OCI-LY7 (cell line): Measurements from ENCODE around the gene WDFY4.

Experiments used
- CTCF ChIP-seq: fragments of 200-600 bp; sonication (generic); conservative IDR thresholded peaks from 2 replicates; pipeline ENCODE4 v1.5.1; 2014; ENCODE audit warnings: mild to moderate bottlenecking, antibody characterized with exemption, low read length, moderate library complexity, mixed read lengths
- EZH2phosphoT487 ChIP-seq: fragments of 200-600 bp; sonication (generic); IDR thresholded peaks from 2 replicates; pipeline ENCODE4 v1.6.1; 2018; ENCODE audit warnings: low read depth, borderline replicate concordance, mild to moderate bottlenecking, mixed run types, antibody characterized with exemption, low read length, moderate library complexity, mixed read lengths

- TF ChIP-seq CTCF (no peak), EZH2phosphoT487 (no peak)
Measured at GRCh38 chr10:48670978-48671913, 13.4 kb upstream of the WDFY4 start.
